PC-3 (cell line): Measurements from ENCODE around the gene FAS.

Experiments
- CTCF ChIP-seq: fragments of 300-600 bp; sonication (generic); conservative IDR thresholded peaks from 2 replicates; pipeline ENCODE4 v1.5.1; 2017; ENCODE audit warnings: antibody characterized with exemption, low read depth, mild to moderate bottlenecking, low read length
- EZH2 ChIP-seq: fragments of 300-600 bp; sonication (generic); IDR thresholded peaks from one replicate; pipeline ENCODE4 v1.6.1; 2017; ENCODE audit warnings: antibody characterized with exemption, mild to moderate bottlenecking, low read length; ENCODE audit not compliant: unreplicated experiment
- EZH2phosphoT487 ChIP-seq: fragments of 300-600 bp; sonication (generic); IDR thresholded peaks from 2 replicates; pipeline ENCODE4 v1.6.1; 2018; ENCODE audit warnings: mild to moderate bottlenecking, antibody characterized with exemption, low read length, borderline replicate concordance

DNA sequence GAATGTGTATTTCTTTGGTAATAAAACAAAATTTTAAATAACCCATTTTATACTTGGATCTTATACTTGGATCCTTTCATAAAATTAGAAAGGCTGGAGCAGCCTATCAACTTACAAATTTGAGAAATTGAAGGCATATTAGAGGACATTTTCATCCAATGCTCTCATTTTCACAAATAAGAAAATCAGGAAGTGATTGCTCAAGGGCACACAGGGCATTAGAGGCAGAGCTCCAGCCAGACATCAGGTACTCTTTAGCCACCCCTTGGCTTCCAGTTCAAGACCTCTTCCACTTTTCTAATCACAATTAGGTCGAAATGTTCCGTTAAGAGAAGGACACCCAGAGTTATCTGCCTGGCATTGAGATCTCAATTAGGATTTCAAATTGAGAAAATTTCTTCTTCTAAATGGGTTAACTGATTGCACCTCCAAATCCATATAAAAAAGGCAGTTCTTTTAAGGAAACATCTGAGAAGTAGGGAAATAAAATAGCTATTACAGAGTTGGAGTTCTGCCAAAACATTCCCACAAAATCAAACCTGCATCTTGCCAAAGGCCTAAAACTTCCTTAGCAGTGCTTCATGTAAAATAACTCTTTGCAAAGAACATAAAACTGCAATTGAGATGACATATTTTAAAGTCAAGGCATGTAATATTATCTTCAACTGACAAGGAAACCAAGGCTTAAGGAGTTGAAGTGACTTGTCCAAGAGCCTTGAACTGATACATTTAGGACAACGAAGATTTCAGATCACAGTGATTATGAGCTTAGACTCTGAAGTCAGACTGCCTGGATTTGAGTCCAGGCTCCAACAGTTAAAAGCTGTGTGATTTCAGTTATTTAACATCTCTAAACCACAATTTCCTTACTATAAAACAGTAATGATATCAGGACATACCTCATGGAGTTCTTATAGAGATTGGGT, 40.4 kb upstream of the FAS start:
- no peak for TF ChIP-seq CTCF
- no peak for TF ChIP-seq EZH2
- TF ChIP-seq EZH2phosphoT487 = no peak
